ENCODE measurements around the gene SH3D21.

DNA sequence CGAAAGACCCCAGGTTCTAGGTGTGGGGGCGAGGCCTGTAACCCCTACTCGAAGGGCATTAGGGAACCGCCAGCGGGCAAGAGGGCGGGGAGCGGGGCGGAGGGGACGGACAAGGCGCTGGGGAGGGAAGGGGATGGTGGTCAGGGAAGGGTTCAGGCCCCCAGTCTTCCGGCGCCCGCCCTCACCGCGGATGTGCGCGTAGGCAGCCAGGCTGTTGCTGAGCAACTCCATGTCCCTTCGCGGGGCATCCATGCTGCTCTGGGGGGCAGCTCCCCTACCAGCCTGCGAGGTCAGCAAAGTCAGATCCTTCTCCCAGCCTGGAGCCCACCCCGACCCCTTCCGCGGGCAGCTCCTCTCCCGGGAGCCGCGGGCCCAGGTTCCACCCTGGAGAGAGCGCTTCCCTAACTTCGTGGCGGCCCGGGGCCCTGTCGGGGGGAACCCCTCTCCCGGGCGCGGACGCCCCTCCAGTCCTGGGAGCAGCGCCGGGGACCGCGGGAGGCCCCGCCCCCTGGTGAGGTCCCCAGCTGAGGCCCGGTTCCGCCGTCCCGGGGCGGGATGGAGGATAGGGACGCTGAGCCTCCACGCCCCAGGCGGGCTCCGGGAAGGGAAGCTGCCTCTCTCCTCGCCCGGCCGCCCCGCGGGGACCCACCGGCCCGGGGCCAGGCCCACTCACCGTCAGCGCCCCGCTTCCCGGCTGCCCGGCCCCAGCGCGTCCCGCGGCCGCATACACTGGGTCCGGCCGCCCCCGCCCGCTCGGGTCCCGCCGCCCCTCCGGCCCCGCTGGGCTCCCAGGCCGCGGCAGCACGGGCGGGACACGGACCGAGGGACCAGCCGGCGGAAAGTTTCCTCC is 16.8 kb downstream of the SH3D21 start:
- TF ChIP-seq, protein P1, sequence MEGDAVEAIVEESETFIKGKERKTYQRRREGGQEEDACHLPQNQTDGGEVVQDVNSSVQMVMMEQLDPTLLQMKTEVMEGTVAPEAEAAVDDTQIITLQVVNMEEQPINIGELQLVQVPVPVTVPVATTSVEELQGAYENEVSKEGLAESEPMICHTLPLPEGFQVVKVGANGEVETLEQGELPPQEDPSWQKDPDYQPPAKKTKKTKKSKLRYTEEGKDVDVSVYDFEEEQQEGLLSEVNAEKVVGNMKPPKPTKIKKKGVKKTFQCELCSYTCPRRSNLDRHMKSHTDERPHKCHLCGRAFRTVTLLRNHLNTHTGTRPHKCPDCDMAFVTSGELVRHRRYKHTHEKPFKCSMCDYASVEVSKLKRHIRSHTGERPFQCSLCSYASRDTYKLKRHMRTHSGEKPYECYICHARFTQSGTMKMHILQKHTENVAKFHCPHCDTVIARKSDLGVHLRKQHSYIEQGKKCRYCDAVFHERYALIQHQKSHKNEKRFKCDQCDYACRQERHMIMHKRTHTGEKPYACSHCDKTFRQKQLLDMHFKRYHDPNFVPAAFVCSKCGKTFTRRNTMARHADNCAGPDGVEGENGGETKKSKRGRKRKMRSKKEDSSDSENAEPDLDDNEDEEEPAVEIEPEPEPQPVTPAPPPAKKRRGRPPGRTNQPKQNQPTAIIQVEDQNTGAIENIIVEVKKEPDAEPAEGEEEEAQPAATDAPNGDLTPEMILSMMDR (conservative IDR thresholded peaks at IDR 0.05; ENCODE audit: low read length): no peak
- TF ChIP-seq EZH2phosphoT487 (IDR thresholded peaks at IDR 0.05; ENCODE audit: borderline replicate concordance): no peak
